Neural progenitor cell (in vitro differentiated cells): ENCODE data around the gene DNAJA2.

Experiments
- EZH2 ChIP-seq: fragments of 200-600 bp; sonication (generic); IDR thresholded peaks from 2 replicates; pipeline ENCODE4 v1.6.1; 2017; ENCODE audit warnings: antibody characterized with exemption, mild to moderate bottlenecking, moderate library complexity
- TF ChIP-seq, protein P1 (sequence below): fragments of 200-600 bp; sonication (generic); IDR thresholded peaks from 2 replicates; pipeline ENCODE4 v1.5.1; 2017; ENCODE audit warnings: antibody characterized with exemption, mild to moderate bottlenecking

DNA sequence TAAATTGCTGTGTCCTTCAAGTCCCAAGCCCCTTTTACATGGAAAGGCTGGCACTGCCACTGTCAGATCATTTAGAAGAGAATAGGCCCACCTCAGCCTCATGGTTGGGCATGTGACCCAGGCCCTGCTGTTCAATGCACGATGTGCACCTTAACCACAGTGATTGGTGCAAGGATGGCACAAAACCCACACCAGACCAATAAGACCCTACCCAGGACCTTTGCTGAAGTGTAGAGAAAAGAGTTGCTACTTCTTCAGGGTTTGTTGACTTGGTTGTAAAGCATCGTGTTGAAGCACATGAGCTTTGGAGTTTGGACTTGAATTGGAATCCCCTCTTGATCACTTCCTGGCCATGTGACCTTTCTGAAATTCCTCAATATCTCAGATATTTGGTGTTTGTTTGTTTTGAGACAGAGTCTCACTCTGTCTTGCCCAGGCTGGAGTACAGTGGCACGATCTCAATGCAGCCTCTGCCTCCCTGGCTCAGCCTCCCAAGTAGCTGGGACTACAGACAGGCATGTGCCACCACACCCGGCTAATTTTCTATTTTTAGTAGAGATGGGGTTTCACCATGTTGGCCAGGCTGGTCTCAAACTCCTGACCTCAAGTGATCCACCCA is 24.8 kb downstream of the DNAJA2 start:
- TF ChIP-seq, protein P1, sequence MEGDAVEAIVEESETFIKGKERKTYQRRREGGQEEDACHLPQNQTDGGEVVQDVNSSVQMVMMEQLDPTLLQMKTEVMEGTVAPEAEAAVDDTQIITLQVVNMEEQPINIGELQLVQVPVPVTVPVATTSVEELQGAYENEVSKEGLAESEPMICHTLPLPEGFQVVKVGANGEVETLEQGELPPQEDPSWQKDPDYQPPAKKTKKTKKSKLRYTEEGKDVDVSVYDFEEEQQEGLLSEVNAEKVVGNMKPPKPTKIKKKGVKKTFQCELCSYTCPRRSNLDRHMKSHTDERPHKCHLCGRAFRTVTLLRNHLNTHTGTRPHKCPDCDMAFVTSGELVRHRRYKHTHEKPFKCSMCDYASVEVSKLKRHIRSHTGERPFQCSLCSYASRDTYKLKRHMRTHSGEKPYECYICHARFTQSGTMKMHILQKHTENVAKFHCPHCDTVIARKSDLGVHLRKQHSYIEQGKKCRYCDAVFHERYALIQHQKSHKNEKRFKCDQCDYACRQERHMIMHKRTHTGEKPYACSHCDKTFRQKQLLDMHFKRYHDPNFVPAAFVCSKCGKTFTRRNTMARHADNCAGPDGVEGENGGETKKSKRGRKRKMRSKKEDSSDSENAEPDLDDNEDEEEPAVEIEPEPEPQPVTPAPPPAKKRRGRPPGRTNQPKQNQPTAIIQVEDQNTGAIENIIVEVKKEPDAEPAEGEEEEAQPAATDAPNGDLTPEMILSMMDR: no peak
- TF ChIP-seq EZH2: no peak
